Suprapubic skin (tissue), 4 donors: Measurements from ENCODE around the gene GOLT1A.

Source experiments
- EP300 ChIP-seq: sonication (generic); formaldehyde crosslinking; IDR thresholded peaks from one replicate; pipeline ENCODE4 v1.6.1; 2017; ENCODE audit warnings: antibody characterized with exemption
- POLR2A ChIP-seq, 2 donors: fragments of 450-650 bp; IDR thresholded peaks; one replicate each; pipeline ENCODE4 v1.6.1; 2017; ENCODE audit warnings: antibody characterized with exemption in 2 of 2, mild to moderate bottlenecking in 2 of 2, moderate library complexity in 2 of 2
- POLR2AphosphoS5 ChIP-seq, 3 donors: sonication (generic); formaldehyde crosslinking; IDR thresholded peaks; one replicate each; pipeline ENCODE4 v1.6.1; 2017; ENCODE audit warnings: antibody characterized with exemption in 3 of 3
- TF ChIP-seq, protein P1 (sequence below), 2 donors: fragments of 200-600 bp in 1 of 2; fragments of 450-650 bp in 1 of 2; sonication (generic) in 1 of 2; IDR thresholded peaks; one replicate each; pipeline ENCODE4 v1.5.1; 2016 to 2019; ENCODE audit warnings: antibody characterized with exemption in 2 of 2, mild to moderate bottlenecking in 1 of 2, moderate library complexity in 1 of 2

DNA sequence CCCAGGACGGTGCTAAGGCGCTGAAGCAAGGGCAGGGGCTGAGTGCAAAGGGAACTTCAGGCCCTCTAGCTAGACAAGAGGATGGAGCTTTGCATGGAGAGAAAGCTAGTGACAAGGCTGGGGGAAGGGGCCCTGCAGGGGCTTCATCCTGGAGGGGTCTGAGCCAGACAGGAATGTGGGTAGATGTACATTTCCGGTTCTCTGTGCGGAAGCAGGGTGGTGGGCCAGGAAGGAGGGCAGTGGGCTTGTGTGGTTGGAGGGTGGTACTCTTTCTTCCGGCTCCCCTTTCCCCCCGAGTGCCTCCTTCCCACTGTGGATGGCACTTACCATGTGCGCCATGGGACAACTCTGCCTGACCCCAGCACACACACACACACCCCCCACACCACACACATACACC lies 19.0 kb downstream of the GOLT1A start:
- no peak for TF ChIP-seq EP300
- TF ChIP-seq POLR2A (IDR thresholded peaks at IDR 0.05) = no peak
- TF ChIP-seq, protein P1, sequence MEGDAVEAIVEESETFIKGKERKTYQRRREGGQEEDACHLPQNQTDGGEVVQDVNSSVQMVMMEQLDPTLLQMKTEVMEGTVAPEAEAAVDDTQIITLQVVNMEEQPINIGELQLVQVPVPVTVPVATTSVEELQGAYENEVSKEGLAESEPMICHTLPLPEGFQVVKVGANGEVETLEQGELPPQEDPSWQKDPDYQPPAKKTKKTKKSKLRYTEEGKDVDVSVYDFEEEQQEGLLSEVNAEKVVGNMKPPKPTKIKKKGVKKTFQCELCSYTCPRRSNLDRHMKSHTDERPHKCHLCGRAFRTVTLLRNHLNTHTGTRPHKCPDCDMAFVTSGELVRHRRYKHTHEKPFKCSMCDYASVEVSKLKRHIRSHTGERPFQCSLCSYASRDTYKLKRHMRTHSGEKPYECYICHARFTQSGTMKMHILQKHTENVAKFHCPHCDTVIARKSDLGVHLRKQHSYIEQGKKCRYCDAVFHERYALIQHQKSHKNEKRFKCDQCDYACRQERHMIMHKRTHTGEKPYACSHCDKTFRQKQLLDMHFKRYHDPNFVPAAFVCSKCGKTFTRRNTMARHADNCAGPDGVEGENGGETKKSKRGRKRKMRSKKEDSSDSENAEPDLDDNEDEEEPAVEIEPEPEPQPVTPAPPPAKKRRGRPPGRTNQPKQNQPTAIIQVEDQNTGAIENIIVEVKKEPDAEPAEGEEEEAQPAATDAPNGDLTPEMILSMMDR (IDR thresholded peaks at IDR 0.05) = no peak
- no peak for TF ChIP-seq POLR2AphosphoS5 (IDR thresholded peaks at IDR 0.05)
